Measurements from ENCODE around the gene RASGRP2. TPM values are rescaled to one million over a fixed set of nuclear protein-coding genes. Genes with fewer than 3 reads are reported as not detected.

RASGRP2 gene
- total RNA-seq, 1 donor from 2014 or later, result 11.7 TPM

- no peak for DNase-seq (ENCODE audit: extremely low spot score, unreplicated experiment)
Measured at GRCh38 chr11:64753380-64754123, 9.6 kb upstream of the RASGRP2 start.

DNA sequence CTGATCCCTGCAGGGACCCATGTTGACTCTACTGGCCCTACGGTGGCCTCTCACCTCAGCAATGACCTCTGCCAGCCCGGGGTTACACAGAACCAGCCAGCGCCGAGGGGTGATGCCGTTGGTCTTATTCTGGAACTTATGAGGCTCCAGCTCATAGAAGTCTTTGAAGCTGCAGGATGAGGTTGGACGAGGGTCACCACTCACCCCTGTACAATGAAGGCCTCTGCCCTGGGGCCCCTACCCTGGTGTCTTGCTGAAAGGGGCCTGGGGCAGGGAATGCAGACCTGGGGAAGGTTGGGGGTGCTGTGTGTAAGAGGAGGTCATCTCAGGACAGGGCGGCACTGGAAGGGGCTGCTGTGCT is 9.1 kb upstream of the RASGRP2 start:
- DNase-seq (ENCODE audit: extremely low spot score, unreplicated experiment), result no peak
- Mint-ChIP-seq H3K9me3 (no peaks in the 10 kb centered on the region), H3K4me1 (ENCODE audit: unreplicated experiment) (peaks cover 7% of the 10 kb centered on the region), H3K36me3 (no peaks in the 10 kb centered on the region), H3K27ac (no peak overlapping the region), H3K4me3 (no peak overlapping the region), H3K27me3 (peaks cover 3% of the 10 kb centered on the region)
- TF ChIP-seq CTCF (conservative IDR thresholded peaks at IDR 0.05), result no peak

More at GRCh38 chr11:64753380-64754123, 9.6 kb upstream of the RASGRP2 start:
- Mint-ChIP-seq H3K9me3 (no peaks in the 10 kb centered on the region), H3K4me1 (ENCODE audit: unreplicated experiment) (peaks cover 5% of the 10 kb centered on the region), H3K27me3 (no peaks in the 10 kb centered on the region), H3K4me3 (no peak overlapping the region), H3K27ac (no peak overlapping the region), H3K36me3 (no peaks in the 10 kb centered on the region)
- TF ChIP-seq CTCF (conservative IDR thresholded peaks at IDR 0.05), result no peak

DNA sequence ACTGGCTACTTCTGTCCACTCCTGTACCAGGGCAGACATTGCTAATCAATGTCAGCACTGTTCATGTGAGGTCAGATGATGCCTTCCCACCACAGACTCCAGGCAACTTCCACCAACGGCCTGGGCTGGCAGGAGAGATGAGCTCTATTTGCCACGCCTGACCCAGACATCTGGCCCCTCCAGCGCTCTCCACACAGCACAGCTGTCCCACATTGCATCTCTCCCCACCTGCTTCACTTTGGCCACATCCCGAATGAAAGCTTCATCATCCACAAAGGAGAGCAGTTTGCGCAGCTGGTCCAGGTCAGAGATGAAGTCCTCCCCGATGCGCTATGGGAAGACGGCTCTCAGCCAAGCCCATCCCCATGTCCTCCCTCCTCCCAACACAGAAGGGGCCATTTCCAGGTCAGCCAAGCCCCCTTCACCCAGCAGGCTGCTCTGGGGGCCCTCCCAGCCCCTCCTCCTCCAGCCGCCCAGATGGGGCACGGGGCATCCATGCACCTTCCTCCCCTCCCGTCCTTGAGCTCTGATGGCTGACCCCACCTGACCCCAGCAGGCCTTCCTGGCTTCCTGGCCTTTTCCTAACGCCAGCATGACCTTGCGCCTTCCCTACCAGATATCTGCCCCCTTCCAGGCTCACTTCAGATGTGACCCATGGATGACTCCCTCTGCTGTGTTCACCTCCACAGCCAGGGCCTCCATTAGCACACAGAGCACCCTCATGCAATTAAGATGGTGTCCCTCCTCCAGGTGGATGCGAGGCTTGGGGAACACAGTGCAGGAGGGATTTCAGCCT is 8.4 kb upstream of the RASGRP2 start:
- H3K4me3 Mint-ChIP-seq, result no peak overlapping the region
- no peak for DNase-seq (ENCODE audit: extremely low spot score, unreplicated experiment)
- no peak overlapping the region for H3K27ac Mint-ChIP-seq
- H3K27me3 Mint-ChIP-seq, result peaks cover 7% of the 10 kb centered on the region
- no peaks in the 10 kb centered on the region for H3K36me3 Mint-ChIP-seq
- H3K4me1 Mint-ChIP-seq (ENCODE audit: unreplicated experiment), result peaks cover 9% of the 10 kb centered on the region
- no peak for TF ChIP-seq CTCF (conservative IDR thresholded peaks at IDR 0.05)
- H3K9me3 Mint-ChIP-seq, result no peaks in the 10 kb centered on the region

DNA sequence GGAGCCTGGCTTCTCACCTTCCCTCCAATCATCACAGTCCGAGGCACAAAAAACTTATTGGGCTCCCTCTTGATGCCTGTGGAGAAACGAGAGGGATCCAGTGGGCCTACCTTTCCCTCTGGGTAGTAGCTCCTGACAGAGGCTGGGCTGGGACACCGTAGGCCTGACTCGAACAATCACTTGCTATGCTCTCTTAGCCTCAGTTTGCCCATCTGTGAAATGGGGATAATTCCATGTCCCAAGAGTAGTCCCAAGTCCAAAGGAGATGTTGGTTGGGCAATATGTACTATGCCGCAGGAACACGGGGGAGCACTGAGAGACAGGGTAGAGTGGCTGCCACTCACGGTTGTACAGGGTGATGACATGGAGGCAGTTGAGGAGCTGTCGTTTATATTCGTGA is 7.6 kb upstream of the RASGRP2 start:
- H3K9me3 Mint-ChIP-seq, result no peaks in the 10 kb centered on the region
- no peak for TF ChIP-seq CTCF (conservative IDR thresholded peaks at IDR 0.05)
- peaks cover 13% of the 10 kb centered on the region for H3K27me3 Mint-ChIP-seq
- peaks cover 9% of the 10 kb centered on the region for H3K4me1 Mint-ChIP-seq (ENCODE audit: unreplicated experiment)
- H3K27ac Mint-ChIP-seq, result no peak overlapping the region
- no peak for DNase-seq (ENCODE audit: extremely low spot score, unreplicated experiment)
- H3K36me3 Mint-ChIP-seq, result no peaks in the 10 kb centered on the region
- no peak overlapping the region for H3K4me3 Mint-ChIP-seq

DNA sequence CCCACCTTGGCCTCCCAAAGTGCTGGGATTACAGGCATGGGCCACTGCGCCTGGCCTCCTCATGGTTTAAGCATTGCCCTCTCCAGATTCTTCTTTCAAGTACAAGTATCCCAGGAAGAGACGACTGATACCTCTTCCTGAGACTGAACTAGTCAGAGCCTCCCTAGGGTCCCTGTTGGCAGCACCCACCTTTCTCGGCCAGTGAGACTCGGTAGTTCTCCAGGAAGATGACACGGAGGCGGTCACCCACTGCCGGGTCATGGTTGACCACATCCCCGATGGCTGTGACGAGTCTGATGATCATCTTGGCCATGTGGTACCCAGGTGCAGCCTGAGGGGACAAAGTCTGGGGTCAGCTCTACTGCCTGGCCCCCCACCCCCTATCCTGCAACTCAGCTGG is 7.2 kb upstream of the RASGRP2 start:
- Mint-ChIP-seq H3K4me1 (ENCODE audit: unreplicated experiment) (peaks cover 9% of the 10 kb centered on the region), H3K27me3 (peaks cover 16% of the 10 kb centered on the region), H3K9me3 (no peaks in the 10 kb centered on the region), H3K27ac (no peak overlapping the region), H3K4me3 (no peak overlapping the region), H3K36me3 (no peaks in the 10 kb centered on the region)
- no peak for TF ChIP-seq CTCF (conservative IDR thresholded peaks at IDR 0.05)
- no peak for DNase-seq (ENCODE audit: extremely low spot score, unreplicated experiment)
